ENCODE results near the gene COBLL1.
"Not testable (repeated sequence)": the region's sequence is repeated elsewhere in the genome, so short reads cannot be mapped to it uniquely, and the experiment has no call there.

COBLL1 gene

GRCh38 chr2:164859906-164860693 lies 18.5 kb upstream of the COBLL1 start:
- not testable (repeated sequence) for DNase-seq

- DNase-seq = no peak
Observed at GRCh38 chr2:164859251-164859818, 17.7 kb upstream of the COBLL1 start.

- no peak for DNase-seq
Observed at GRCh38 chr2:164852086-164852485, 10.5 kb upstream of the COBLL1 start.

- DNase-seq = no peak
Observed at GRCh38 chr2:164850235-164850634, 8.6 kb upstream of the COBLL1 start.

- DNase-seq = no peak
Observed at GRCh38 chr2:164849506-164849905, 7.9 kb upstream of the COBLL1 start.

GRCh38 chr2:164847981-164848741 lies 6.5 kb upstream of the COBLL1 start:
- DNase-seq = no peak

GRCh38 chr2:164847291-164847690 lies 5.7 kb upstream of the COBLL1 start:
- DNase-seq = no peak

GRCh38 chr2:164846276-164846675 lies 4.7 kb upstream of the COBLL1 start:
- no peak for DNase-seq

GRCh38 chr2:164843346-164843911 lies 1.8 kb upstream of the COBLL1 start:
- DNase-seq = no peak

GRCh38 chr2:164842624-164842966 lies 972 bp upstream of the COBLL1 start:
- DNase-seq = no peak

- no peak for DNase-seq
Observed at GRCh38 chr2:164840930-164841718, 499 bp downstream of the COBLL1 start.

GRCh38 chr2:164840458-164840929 lies 1.1 kb downstream of the COBLL1 start:
- no peak for DNase-seq

GRCh38 chr2:164839914-164840457 lies 1.6 kb downstream of the COBLL1 start:
- no peak for DNase-seq

GRCh38 chr2:164837807-164838206 lies 3.8 kb downstream of the COBLL1 start:
- no peak for DNase-seq

GRCh38 chr2:164836907-164837306 lies 4.7 kb downstream of the COBLL1 start:
- DNase-seq = no peak

- DNase-seq = no peak
Observed at GRCh38 chr2:164835302-164835701, 6.3 kb downstream of the COBLL1 start.

GRCh38 chr2:164831887-164832286 lies 9.7 kb downstream of the COBLL1 start:
- DNase-seq = no peak

- no peak for DNase-seq
Observed at GRCh38 chr2:164831180-164831579, 10.4 kb downstream of the COBLL1 start.

- no peak for DNase-seq
Observed at GRCh38 chr2:164826293-164827243, 15.1 kb downstream of the COBLL1 start.

- DNase-seq = no peak
Observed at GRCh38 chr2:164824872-164825271, 16.8 kb downstream of the COBLL1 start.

GRCh38 chr2:164823126-164823525 lies 18.5 kb downstream of the COBLL1 start:
- DNase-seq = no peak

Data from activated effector memory CD4-positive, alpha-beta T cell treated with Interleukin-2 at 50 U/mL for 16 hours (primary cell).